ENCODE results near the gene SYNE2. TPM values are rescaled to one million over a fixed set of nuclear protein-coding genes. Genes with fewer than 3 reads are reported as not detected.

The SYNE2 gene
- total and polyA plus RNA-seq, 2 donors from 2014 or later: 65.9 to 461 TPM

GRCh38 chr14:64227856-64228255 lies 375.1 kb downstream of the SYNE2 start:
- DNase-seq (no peak), FAIRE-seq (no peak)
- Histone ChIP-seq H3K36me3 (ENCODE audit: control insufficient read depth in 2 of 3, insufficient read depth in 3 of 3, low read length in 3 of 3) (peaks cover 7 to 38% (median 32%) of the 10 kb centered on the region in 3 donors), H3K4me1 (ENCODE audit: control insufficient read depth in 2 of 3, insufficient read depth in 2 of 3, low read depth in 1 of 3, low read length in 3 of 3) (no peaks in the 10 kb centered on the region), H3K9me3 (ENCODE audit: control insufficient read depth in 2 of 3, insufficient read depth in 1 of 3, low read length in 3 of 3) (no peaks in the 10 kb centered on the region), H3K9ac (ENCODE audit: low read length in 3 of 3) (no peak overlapping the region), H3K27ac (ENCODE audit: low read depth in 2 of 2, low read length in 2 of 2) (no peak overlapping the region), H3K27me3 (ENCODE audit: control insufficient read depth, insufficient read depth, low read length) (no peaks in the 10 kb centered on the region), H3K4me3 (ENCODE audit: low read length in 3 of 3) (no peak overlapping the region)
- no peak for TF ChIP-seq CTCF (IDR thresholded peaks at IDR 0.05; ENCODE audit: borderline replicate concordance, extremely low read depth, insufficient read depth)
- intact Hi-C loops (cut with DNase I): no loop called here

- DNase-seq (no peak), FAIRE-seq (no peak)
- Histone ChIP-seq H3K4me1 (ENCODE audit: control insufficient read depth in 2 of 3, insufficient read depth in 2 of 3, low read depth in 1 of 3, low read length in 3 of 3) (no peaks in the 10 kb centered on the region), H3K27me3 (ENCODE audit: control insufficient read depth, insufficient read depth, low read length) (no peaks in the 10 kb centered on the region), H3K36me3 (ENCODE audit: control insufficient read depth in 2 of 3, insufficient read depth in 3 of 3, low read length in 3 of 3) (peaks cover 0 to 25% (median 17%) of the 10 kb centered on the region in 3 donors), H3K9ac (ENCODE audit: low read length in 3 of 3) (no peak overlapping the region), H3K9me3 (ENCODE audit: control insufficient read depth in 2 of 3, insufficient read depth in 1 of 3, low read length in 3 of 3) (no peaks in the 10 kb centered on the region), H3K27ac (ENCODE audit: low read depth in 2 of 2, low read length in 2 of 2) (no peak overlapping the region), H3K4me3 (ENCODE audit: low read length in 3 of 3) (no peak overlapping the region)
- intact Hi-C loops (cut with DNase I): no loop called here
- no peak for TF ChIP-seq CTCF (IDR thresholded peaks at IDR 0.05; ENCODE audit: borderline replicate concordance, extremely low read depth, insufficient read depth)
Measured at GRCh38 chr14:64229489-64229888, 376.7 kb downstream of the SYNE2 start.

GRCh38 chr14:64232095-64232838 lies 379.5 kb downstream of the SYNE2 start:
- intact Hi-C loops (cut with DNase I): no loop called here
- Histone ChIP-seq H3K27ac (ENCODE audit: low read depth in 2 of 2, low read length in 2 of 2) (peak overlapping the region in 1 of 2 donors; percentile 1), H3K27me3 (ENCODE audit: control insufficient read depth, insufficient read depth, low read length) (no peaks in the 10 kb centered on the region), H3K9ac (ENCODE audit: low read length in 3 of 3) (no peak overlapping the region), H3K9me3 (ENCODE audit: control insufficient read depth in 2 of 3, insufficient read depth in 1 of 3, low read length in 3 of 3) (no peaks in the 10 kb centered on the region), H3K4me1 (ENCODE audit: control insufficient read depth in 2 of 3, insufficient read depth in 2 of 3, low read depth in 1 of 3, low read length in 3 of 3) (peaks cover 0 to 7% (median 2%) of the 10 kb centered on the region in 3 donors), H3K4me3 (ENCODE audit: low read length in 3 of 3) (no peak overlapping the region), H3K36me3 (ENCODE audit: control insufficient read depth in 2 of 3, insufficient read depth in 3 of 3, low read length in 3 of 3) (peaks cover 0 to 15% (median 12%) of the 10 kb centered on the region in 3 donors)
- no peak for DNase-seq
- no peak for FAIRE-seq
- no peak for TF ChIP-seq CTCF (IDR thresholded peaks at IDR 0.05; ENCODE audit: borderline replicate concordance, extremely low read depth, insufficient read depth)

Data from kidney (tissue), 14 donors.